ENCODE data around the gene ITGB2.

- TF ChIP-seq CTCF (IDR thresholded peaks at IDR 0.05 in 2 of 3, conservative IDR thresholded peaks at IDR 0.05 in 1 of 3; ENCODE audit: borderline replicate concordance in 1 of 3, insufficient read depth in 1 of 3, low read depth in 2 of 3, low read length in 2 of 3) (no peak), EZH2 (IDR thresholded peaks at IDR 0.05) (no peak), POLR2AphosphoS5 (IDR thresholded peaks at IDR 0.05; ENCODE audit: low read depth, low read length) (no peak), POLR2A (IDR thresholded peaks at IDR 0.05; ENCODE audit: borderline replicate concordance, extremely low read depth, insufficient read depth, insufficient read length) (no peak), YY1 (IDR thresholded peaks at IDR 0.05; ENCODE audit: extremely low read depth, insufficient replicate concordance, low read depth, low read length) (no peak), JUND (IDR thresholded peaks at IDR 0.05) (no peak)
- TF ChIP-seq, protein P1, sequence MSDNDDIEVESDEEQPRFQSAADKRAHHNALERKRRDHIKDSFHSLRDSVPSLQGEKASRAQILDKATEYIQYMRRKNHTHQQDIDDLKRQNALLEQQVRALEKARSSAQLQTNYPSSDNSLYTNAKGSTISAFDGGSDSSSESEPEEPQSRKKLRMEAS (IDR thresholded peaks at IDR 0.05) = no peak
Observed at GRCh38 chr21:44903689-44904088, 17.0 kb downstream of the ITGB2 start.
